NCI-H526 (cell line): ENCODE measurements around the gene COMT.
"Not testable (repeated sequence)": the region's sequence is repeated elsewhere in the genome, so short reads cannot be mapped to it uniquely, and the experiment has no call there.

ENCODE experiments used
- DNase-seq, 2 experiments: peaks; one replicate each; lab custom pipeline; 2025; lab: John Stamatoyannopoulos, UW

COMT gene

GRCh38 chr22:19909350-19910179 is 32.0 kb upstream of the COMT start:
- peak; percentile 7 to 78 for DNase-seq

DNA sequence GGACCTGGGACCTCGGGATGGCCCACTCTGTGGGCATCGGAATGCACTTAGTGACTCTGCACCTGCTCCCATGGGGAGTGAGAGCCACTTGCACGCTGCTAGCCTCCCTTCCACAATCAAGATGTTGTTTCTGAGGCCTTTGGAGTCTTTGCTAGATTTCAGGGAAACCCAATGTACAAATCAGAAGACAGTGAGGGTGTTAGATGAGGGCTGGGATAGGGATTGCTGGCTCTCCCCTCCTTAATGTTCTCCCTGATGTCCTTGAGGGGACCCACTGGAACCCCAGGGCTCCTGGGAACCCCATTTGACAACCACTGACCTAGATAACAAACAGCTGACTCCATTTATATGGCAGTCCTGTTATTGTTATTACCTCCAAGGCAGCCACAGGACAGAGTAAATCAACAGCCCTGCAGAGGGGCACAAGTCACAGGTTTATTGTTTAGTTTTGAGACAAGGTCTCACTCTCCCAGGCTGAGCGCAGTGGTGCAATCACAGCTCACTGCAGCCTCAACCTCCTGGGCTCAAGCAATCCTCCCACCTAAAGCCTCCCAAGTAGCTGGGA is 31.3 kb upstream of the COMT start:
- DNase-seq: no peak

- no peak for DNase-seq
These were observed 29.9 kb upstream of the COMT start for GRCh38 chr22:19911540-19912270.

DNA sequence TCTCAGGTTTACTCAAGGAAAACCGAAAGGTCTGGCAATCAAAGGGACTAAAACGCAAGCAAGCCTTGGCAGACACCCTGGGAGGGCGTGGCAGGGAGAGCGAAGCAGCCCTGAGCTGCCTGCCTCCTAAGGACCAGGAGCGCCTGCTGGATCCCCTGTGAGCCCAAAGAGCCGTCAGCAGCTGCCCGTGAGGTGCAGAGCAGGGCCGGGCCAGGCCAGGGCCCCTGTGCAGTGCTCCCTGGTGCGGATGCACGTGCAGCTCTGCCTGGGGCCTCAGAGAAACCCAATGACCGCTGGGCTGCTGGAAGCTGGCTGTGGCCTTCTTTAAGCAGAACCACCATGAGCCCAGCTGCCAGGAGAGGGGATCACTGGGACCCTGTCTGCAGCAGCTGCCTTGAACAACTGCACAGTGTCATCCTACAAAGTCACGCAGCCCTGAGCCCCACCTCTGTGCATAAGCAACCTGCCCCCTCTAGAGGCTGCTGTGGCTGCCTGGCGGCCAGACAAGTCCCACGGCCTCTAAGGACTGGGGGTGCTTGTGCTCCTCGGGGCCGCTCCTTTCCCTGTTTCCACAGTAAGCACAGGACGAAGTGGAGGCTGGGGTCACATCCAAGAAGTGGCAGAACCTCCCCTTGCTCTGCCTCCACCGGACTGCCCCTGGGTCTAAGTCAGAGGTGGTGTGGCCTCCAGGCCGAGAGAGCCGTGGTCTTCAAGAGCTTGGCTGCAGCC is 29.1 kb upstream of the COMT start:
- no peak for DNase-seq

GRCh38 chr22:19913337-19913936 is 28.1 kb upstream of the COMT start:
- no peak for DNase-seq

DNA sequence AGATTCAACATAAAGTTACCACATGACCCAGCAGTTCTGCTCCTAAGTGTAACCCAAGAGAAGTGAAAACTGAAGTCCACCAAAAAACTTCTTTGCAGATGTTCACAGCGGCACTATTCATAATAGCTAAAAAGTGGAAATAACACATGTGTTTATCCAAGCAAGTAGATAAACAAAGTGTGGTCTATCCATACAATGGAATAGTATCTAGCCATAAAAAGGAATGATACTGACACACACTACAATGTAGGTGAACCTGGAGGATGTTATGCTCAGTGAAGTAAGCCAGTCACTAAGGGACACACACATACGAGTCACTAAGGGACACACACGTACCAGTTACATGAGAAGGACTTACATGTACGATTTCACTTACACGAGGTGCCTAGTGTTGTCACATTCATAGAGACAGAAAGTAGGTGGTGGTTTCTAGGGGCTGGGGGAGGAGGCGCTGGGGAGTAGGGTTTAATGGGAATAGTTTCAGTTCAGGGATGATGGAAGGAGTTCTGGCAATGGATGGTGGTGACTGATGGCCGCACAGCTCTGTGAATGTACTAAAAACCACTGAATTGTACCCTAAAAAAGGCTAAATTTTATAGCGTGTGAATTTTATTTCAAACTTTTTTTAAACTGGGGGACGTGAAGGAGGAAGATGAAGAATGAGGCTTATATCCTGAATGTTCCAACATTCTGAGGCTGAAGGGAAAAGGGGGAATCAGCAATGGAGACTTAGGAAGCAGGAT is 27.2 kb upstream of the COMT start:
- DNase-seq: no peak

DNA sequence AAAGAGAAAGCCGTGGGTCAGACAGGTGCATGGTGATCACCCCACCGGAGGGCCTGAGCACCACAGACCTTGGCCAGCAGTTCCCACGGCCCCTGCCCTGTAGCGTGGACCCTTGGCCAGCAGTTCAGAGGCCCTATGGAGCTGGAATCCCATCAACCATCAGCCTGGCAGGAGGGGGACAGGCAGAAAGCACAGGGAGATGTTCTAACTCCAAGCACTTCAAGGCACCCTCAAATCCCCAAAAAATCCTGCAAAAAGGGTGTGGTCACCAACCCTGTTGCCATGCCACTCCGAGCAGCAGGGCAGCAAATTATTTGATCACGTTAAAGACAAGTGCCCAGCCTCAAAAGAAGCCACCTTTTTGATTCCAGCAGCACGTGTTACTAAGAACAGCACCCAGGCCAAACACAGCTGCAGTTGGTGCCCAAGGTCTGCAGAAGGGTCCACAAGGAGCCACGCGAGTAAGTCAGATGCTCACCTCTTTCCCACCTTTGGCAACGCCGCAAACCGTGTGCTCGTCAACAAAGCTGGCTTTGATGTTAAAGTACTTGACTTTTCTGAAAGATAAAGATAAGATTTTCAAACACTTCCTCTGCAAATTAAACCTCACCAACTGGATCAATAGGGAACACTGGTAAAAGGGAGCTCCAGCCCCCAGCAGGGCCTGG is 26.2 kb upstream of the COMT start:
- no peak for DNase-seq

DNA sequence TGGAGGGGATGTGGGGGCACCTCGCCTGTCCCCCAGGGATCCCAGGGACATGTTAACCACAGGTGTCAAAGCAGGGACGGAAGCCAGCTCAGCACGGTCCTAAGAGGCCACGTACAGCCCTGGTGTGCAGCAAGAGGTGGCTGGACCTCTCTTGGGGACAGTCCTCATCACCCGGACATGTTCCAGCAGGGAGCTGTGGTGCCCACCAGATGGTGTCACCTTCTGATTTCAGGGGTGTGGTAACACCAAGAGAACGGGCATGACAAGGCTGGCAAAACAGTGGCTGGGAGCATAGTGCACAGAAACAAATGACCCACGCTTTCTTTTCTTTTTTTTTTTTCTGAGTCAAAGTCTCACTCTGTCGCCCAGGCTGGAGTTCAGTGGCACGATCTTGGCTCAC is 25.6 kb upstream of the COMT start:
- DNase-seq: no peak

GRCh38 chr22:19916941-19917340 is 24.6 kb upstream of the COMT start:
- DNase-seq: no peak

DNA sequence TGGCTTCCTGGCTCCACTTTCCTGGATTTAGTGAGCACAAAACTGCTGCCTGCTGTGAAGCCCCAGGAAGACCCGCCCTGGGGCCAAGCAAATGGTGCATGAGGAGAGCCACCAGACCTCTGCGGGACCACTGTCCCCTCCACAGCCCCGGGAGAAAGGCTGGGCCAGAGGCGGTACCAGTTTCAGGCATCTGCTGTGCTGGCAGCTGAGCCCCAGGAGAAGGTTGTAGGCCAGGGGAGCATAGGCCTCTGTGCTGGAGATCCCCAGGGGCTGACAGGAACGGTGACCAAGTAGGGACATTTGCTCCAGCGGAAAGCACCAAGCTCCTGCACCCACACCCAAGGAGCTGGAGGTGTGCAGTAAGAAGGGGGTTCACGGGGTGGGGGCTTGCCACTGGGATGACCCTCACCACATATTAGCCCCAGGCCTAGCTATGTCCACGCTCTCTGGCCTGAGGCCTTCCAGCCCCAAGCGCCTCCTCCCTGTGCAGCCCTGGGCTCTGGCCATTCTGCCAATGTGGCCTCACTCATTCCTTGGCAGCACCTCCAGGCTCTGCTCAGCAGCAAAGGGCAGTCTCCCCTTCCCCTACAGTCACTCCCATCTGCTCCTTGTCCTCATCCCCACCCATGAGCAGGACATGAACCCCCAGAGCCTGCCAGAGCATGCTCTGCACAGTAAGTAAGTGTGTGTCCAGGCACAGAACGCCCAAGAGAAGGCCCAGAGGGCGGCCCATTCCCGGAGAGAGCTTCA is 24.0 kb upstream of the COMT start:
- no peak for DNase-seq

DNA sequence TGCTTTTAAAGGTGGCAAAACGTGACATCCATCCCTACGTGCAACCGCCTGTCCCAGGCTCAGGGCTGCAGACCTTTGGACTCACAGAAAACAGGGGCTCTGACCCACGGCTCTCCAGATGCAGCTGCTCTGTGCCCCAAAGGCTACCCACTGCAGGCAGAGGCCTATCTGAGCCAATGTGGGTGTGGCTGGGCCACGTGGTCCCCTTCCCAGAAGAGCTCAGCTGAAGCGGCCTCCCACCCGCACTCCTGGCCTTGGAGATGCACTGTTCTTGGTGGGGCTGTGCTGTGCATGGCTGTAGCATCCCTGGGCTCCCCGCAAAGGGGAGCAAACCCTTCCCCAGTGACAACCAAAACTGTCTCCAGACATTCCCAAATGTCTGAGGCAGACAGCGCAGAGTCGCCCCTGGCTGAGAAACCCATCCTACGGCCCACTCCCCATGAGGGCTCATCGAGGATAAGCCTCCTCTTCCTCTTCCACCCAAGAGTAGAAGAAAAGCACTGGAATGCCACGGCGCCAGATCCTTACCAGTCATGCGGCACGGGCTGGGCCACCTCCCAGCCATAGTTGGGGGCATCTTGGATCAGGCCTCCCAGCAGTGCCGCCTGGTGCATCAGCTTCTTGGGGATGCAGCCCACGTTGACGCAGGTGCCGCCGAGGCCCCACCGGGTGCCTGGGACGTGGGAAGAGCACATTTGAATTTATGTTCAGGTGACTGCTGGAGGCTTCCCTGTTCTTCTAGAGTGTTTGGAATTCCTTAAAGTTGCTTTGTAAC is 23.1 kb upstream of the COMT start:
- DNase-seq: no peak

DNA sequence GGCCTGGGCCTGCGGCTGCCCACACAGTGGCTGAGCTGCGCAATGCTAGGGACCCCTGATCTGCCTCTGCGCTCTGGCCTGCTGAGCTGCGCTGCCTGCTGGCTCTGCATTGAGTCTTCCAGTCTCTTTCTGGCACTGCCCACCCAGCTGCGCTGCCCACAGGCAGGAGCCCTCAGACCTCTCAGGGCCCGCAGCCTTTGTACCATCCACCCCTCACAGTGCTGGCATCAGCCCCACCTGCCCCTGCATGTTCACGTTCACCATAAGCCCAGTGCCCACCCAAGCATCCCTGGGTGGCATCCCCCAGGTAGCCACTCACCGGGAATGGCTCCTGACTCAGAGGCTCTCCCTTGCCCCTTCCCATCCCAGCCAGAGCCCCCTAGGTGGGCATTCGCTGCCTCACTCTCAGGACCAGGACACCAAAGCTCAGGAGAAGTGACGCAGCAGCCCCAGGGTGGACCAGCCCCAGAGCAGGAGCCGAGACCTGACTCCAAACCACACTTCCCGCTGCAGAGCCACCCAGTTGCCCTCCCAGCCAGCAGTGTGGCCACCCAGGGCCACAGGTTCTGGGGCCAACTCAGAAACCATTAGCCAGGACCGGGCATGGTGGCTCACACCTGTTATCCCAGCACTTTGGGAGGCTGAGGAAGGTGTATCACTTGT is 21.7 kb upstream of the COMT start:
- DNase-seq: no peak

DNA sequence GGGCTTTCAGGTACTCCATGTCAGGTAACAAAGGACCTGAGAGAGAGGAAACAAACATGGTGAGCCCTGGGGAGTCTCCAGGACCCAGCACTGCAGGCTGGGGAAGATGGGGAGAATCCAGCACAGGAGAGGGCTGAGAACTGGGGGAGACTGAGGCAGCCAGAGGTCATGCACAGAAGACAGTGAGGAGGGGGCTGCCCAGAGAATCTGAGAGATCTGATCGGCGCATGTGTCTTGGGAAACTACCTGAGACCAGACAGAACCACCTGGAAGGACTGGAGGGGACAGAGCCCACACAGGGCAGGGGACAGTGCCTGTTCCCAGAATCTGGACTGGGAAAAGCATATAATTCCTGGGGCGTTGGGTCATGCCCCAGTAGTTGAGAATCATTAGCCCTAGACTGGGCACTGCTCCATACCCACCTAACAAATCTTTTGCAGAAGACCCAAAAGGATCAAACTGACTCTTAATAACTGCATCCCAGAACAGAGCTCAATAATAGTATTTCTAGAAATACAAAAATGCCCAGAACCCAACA is 20.0 kb upstream of the COMT start:
- DNase-seq: no peak

DNA sequence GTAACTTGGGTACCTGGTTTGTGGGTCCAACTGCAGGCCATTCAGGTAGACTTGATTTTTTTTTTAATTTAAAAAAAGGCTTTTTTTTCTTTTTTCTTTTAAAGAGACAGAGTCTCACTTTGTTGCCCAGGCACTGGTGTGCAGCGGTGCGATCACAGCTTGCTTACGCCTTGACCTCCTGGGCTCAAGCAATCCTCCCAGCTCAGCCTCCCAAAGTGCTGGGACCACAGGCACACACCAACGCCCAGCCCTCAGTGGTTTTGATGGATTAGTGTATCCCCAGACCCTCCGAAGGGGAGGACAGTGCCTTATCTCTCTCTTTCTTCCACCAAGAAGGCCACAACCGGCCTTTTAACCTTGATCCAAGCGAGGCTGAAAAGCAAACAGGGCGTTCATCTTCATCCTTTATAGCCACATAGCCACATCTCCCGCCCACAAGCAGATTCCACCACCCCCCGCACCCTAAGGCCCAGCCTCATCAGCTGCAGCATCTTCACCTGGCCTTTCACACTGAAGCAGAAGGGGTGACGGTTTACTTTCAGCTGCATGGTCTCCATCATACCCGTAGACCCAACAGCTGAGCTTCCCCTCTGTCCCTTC is 17.6 kb upstream of the COMT start:
- DNase-seq: no peak

GRCh38 chr22:19926028-19926427 is 15.5 kb upstream of the COMT start:
- DNase-seq: not testable (repeated sequence)

GRCh38 chr22:19927696-19928095 is 13.9 kb upstream of the COMT start:
- no peak for DNase-seq

DNA sequence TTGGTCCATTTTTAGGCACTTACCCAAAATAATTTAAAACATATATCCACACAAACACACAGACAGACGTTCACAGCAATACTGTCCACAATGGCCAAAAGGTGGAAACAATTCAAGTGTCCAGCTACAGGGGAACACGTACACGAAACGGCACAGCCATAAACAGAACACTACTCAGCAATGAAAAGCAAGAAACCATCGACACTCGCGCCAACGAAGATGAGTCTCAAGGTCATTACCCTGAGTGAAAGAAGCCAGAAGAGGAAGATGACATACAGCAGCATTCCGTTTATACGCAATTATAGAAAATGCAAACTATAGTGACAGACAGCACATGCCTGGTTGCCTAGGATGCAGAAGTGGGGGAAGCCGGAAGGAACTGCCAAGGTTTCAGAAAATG is 13.4 kb upstream of the COMT start:
- DNase-seq: no peak
